ENCODE results near the gene CDC42BPA. TPM values are rescaled to one million over a fixed set of nuclear protein-coding genes. Genes with fewer than 3 reads are reported as not detected.

Gene CDC42BPA
- polyA plus RNA-seq, 1 of the 3 experiments (the other 2 are of a cell fraction) = 6.8 TPM

- no peaks in the 10 kb centered on the region for H3K27me3 ChIP-seq (ENCODE audit: insufficient read depth)
- ChIA-PET POLR2A (no interaction called here), CTCF (no interaction called here)
- no peaks in the 10 kb centered on the region for H4K20me1 ChIP-seq (ENCODE audit: insufficient read depth)
- no peaks in the 10 kb centered on the region for H3K9me2 ChIP-seq
- peaks cover 5% of the 10 kb centered on the region for H3F3A ChIP-seq (replicated peaks; ENCODE audit: insufficient read depth)
- WGBS (ENCODE audit: low lambda C conversion rate) = 97% methylated on average over 2 of the region's 2 CpGs
- no peaks in the 10 kb centered on the region for H3K79me2 ChIP-seq (ENCODE audit: insufficient read depth)
- H3K4me2 ChIP-seq = no peak overlapping the region
- no peak overlapping the region for H3K27ac ChIP-seq (ENCODE audit: low read depth in 2 of 2, low read length in 1 of 2)
- no peak overlapping the region for H3K9ac ChIP-seq
- TF ChIP-seq TEAD4 (IDR thresholded peaks at IDR 0.05; ENCODE audit: borderline replicate concordance, insufficient read depth) (no peak), SMC3 (IDR thresholded peaks at IDR 0.05; ENCODE audit: low read depth, low read length) (no peak), TCF12 (IDR thresholded peaks at IDR 0.05) (no peak), FOSL2 (IDR thresholded peaks at IDR 0.05; ENCODE audit: borderline replicate concordance, low read depth) (no peak), EP300 (IDR thresholded peaks at IDR 0.05; ENCODE audit: borderline replicate concordance in 1 of 2, low read depth in 1 of 2, low read length in 1 of 2) (no peak), IRF3 (IDR thresholded peaks at IDR 0.05; ENCODE audit: low read depth, low read length) (no peak), CTCF (IDR thresholded peaks at IDR 0.05) (no peak), SIN3A (IDR thresholded peaks at IDR 0.05; ENCODE audit: borderline replicate concordance, low read depth, low read length) (no peak), NFIC (IDR thresholded peaks at IDR 0.05; ENCODE audit: borderline replicate concordance) (no peak), RAD21 (IDR thresholded peaks at IDR 0.05; ENCODE audit: low read length) (no peak), YY1 (IDR thresholded peaks at IDR 0.05; ENCODE audit: low read depth) (no peak), MXI1 (IDR thresholded peaks at IDR 0.05; ENCODE audit: low read depth, low read length) (no peak), EZH2phosphoT487 (IDR thresholded peaks at IDR 0.05; ENCODE audit: borderline replicate concordance, low read depth) (no peak), ELF1 (IDR thresholded peaks at IDR 0.05) (no peak)
- TF ChIP-seq, protein P1, sequence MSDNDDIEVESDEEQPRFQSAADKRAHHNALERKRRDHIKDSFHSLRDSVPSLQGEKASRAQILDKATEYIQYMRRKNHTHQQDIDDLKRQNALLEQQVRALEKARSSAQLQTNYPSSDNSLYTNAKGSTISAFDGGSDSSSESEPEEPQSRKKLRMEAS (IDR thresholded peaks at IDR 0.05; ENCODE audit: low read depth) = no peak
- TF ChIP-seq, protein P2, sequence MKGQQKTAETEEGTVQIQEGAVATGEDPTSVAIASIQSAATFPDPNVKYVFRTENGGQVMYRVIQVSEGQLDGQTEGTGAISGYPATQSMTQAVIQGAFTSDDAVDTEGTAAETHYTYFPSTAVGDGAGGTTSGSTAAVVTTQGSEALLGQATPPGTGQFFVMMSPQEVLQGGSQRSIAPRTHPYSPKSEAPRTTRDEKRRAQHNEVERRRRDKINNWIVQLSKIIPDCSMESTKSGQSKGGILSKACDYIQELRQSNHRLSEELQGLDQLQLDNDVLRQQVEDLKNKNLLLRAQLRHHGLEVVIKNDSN (IDR thresholded peaks at IDR 0.05; ENCODE audit: borderline replicate concordance, low read depth) = no peak
- no peaks in the 10 kb centered on the region for H3K9me3 ChIP-seq
- no peaks in the 10 kb centered on the region for H3K4me1 ChIP-seq (ENCODE audit: control insufficient read depth in 1 of 2, insufficient read depth in 2 of 2, low read depth in 1 of 2, low read length in 1 of 2)
- H2AFZ ChIP-seq (ENCODE audit: low read depth) = no peak overlapping the region
- DNase-seq = no peak
- no peak overlapping the region for H3K4me3 ChIP-seq (ENCODE audit: low read depth in 2 of 2, low read length in 1 of 2)
- H3K36me3 ChIP-seq (replicated peaks in 1 of 2; ENCODE audit: control insufficient read depth in 1 of 2, insufficient read depth in 2 of 2, low read length in 1 of 2) = peaks cover 74 to 81% of the 10 kb centered on the region in 2 experiments
Measured at GRCh38 chr1:227033880-227034279, 284.4 kb downstream of the CDC42BPA start.
